Right lung (tissue), 5 donors: ENCODE measurements around the gene SLC35E1. TPM values are rescaled to one million over a fixed set of nuclear protein-coding genes. Genes with fewer than 3 reads are reported as not detected.
"Not testable (repeated sequence)": the region's sequence is repeated elsewhere in the genome, so short reads cannot be mapped to it uniquely, and the experiment has no call there.

Source experiments
- DNase-seq, 2 donors: peaks; one replicate each; pipeline ENCODE4 v3.0.0-alpha.2; 2013
- polyA plus RNA-seq, 5 donors: library from polyadenylated mRNA; unstranded; fragments of 120-200 nt; gene quantifications; one replicate each; pipeline versions ENCODE4 v1.2.1 to v1.2.3, GENCODE V29; 2013; ENCODE audit warnings: inconsistent platforms in 1 of 5, low replicate concordance in 1 of 5; ENCODE audit not compliant: insufficient read length in 5 of 5, insufficient read depth in 1 of 5

The SLC35E1 gene
- polyA plus RNA-seq, 5 donors, result 37.8 to 52.5 (median 43.5) TPM

- not testable (repeated sequence) for DNase-seq
These were observed 20.3 kb downstream of the SLC35E1 start for GRCh38 chr19:16551902-16552301.

DNA sequence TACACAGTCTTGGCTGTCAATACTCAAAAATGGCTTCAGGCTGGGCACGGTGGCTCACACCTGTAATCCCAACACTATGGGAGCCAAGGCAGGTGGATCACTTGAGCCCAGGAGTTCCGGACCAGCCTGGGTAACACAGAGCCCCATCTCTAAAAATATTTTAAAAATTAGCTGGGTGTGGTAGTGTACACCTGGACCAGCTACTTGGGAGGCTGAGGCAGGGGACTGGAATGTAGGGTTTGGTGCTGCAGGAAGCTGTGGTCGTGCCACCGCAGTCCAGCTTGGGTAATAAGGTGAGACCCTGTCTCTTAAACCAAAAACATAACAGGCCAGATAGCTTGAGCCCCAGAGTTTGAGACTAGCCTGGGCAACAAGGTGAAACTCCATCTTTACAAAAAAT, 23.3 kb downstream of the SLC35E1 start:
- DNase-seq, result no peak

DNA sequence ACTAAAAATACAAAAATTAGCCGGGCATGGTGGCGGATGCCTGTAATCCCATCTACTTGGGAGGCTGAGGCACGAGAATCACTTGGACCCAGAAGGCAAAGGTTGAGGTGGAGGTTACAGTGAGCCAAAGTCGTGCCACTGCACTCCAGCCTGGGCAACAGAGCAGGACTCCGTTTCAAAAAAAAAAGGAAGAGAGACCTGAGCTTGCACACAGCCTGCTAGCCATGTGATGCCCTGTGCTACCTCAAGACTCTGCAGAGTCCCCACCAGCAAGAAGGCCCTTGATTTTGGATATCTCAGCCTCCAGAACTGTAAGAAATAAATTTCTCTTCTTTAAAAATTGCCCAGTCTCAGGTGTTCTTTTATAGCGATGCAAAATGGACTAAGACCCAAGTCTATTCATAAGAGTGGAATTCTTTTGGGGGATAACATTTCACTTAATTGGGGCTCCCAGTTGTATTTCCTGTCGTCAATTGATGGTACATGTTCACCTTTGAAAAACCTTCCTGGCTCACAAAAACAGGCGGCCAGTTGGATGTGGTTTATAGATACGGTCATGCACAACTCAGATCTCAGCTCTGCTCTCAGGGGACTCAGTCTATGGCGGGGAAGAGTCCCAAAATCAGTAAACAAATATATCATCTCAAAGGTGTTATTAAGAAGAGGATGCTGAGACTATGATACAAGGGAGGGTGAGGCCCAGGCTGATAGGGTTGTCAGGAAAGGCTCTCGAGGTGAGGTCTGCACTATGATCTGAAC, 27.6 kb downstream of the SLC35E1 start:
- DNase-seq, result no peak

GRCh38 chr19:16543734-16544133, 28.5 kb downstream of the SLC35E1 start:
- DNase-seq, result not testable (repeated sequence)

DNA sequence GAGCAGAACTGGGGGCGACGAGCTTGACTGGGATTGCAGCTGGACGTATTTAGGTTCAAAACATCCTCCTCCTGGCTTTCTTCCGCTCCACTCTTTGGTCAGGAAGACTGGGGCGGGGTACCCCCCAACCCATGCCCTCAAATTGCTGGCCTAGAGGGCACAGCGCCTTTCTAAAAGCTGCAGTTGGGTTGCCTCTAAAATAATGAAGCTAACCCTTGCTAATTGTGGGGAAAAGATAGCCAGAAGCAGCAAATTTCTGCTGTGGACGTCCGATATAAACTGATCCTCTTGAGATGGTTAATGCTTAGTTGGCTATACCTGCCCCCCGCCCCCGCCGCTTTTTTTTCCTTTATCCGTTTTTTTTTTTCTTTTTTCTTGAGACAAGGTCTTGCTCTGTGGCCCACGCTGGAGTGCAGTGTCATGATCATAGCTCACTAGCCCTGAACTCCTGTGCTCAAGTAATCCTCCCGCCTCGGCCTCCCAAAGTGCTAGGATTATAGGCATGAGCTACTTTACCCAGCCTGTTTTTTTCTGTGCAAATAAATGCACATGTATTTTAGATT, 29.2 kb downstream of the SLC35E1 start:
- DNase-seq, result no peak

DNA sequence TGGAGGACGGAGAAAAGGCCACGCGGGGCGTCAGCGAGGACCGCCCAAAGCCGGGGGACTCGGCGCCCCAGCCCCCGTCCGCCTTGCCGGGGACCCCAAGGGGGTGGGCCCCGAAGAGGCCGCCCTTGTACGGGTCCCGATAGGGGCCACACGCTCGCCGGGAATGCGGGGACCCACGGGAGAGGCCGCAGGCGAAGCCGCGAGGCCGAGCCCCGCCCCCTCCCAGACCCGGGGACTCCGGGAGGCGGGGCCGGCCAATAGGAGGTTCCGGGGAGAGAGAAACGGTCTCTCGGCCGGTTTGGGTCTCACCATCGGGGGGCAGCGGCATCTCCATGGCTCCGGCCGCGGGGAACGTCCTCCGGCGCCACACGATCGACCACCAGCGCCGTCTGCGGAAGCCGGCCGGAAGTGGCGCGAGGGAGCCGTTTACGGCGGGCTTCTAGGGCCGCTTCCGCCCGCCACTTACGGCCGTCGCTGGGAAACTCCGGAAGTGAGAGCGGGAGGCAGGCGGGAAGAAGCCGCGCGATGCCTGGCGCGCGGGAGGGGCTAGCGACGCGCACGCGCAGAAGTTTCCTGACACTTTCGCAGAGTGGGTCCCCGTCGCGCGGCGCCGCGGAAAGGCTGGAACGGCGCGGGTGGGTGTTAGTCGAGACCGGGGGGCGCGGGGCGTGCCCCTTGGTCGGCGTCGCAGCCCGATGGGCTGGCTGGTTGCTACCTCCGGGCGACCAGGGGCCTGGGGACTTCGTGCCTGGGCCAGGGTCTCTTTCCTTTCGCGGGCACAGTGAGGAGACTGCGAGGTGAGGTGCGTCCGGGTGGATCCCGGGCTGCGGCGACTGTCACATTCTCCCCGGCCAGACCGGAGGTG, 29.9 kb downstream of the SLC35E1 start, which contains the start of gene CHERP:
TSS of gene CHERP (minus strand) at position 393 of the 865 bp plus-strand sequence. CDS start at position 334, 59 bp downstream.
- DNase-seq, result peak; percentile 93 to 94

- DNase-seq, result no peak
These were observed 30.6 kb downstream of the SLC35E1 start for GRCh38 chr19:16541526-16542044.

- DNase-seq, result no peak
These were observed 31.3 kb downstream of the SLC35E1 start for GRCh38 chr19:16540948-16541347.

GRCh38 chr19:16537111-16537510, 35.1 kb downstream of the SLC35E1 start:
- no peak for DNase-seq

DNA sequence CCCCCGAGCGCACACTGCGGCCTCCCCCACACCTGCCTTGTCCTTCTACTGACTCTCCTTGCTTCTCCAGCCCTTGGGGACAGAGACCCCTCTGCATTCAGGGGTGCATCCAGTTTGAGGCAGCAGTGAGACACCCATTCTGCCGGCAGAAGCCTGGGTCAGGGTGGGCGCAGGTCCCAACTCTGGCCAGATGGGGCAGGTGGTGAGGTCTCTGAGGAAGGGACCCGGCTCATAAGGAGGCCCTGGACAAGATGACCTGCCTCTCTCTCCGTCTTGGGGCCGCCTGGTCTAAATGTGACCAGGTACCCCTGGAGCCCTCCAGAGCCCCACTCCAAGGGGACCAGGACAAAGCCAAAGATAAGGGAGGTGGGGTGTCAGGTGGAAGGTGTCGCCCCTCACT, 36.1 kb downstream of the SLC35E1 start:
- DNase-seq, result no peak

GRCh38 chr19:16535381-16535780, 36.8 kb downstream of the SLC35E1 start:
- no peak for DNase-seq

GRCh38 chr19:16532440-16533234, 39.6 kb downstream of the SLC35E1 start:
- DNase-seq, result no peak

- no peak for DNase-seq
These were observed 40.9 kb downstream of the SLC35E1 start for GRCh38 chr19:16531380-16531669.

DNA sequence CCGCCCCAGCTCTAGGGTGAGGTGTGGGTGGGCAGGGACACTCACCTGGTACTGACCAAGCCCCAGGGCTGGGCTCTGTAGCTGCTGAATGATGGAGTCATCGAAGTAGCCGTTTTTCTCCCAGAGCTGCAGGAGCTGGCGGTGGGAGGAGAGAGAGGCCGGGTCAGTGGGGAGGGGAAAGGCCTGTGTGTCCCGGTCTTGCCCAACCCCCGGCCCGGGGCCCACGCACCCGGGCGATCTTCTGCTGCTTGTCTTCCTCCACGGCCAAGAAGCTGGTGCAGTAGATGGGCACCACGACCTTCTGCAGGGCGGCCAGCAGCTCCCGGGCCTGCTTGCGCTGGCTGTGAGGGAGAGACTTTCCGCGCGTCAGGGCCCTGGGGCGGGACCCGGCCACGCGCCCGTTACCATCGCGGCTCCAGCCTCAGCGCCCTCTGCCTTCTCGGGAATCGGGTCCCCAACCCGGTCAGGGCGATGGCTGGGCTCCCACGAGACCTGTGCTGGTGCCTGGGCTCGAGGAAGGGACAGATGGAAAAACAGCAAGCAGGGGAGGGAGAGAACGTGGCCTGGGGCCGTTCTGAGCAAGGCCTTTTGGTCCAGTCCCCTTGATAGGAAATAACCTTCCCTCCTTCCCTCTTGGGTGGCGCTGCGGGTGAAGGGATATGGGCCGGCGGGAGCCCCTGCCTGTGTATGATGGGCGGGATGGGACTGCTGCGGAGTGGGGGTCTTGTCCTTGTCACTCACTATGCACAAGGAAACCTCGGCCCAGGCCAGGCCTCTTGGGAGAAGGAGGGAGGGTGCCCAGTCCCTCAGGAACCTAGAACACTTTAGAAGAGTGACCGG, 41.5 kb downstream of the SLC35E1 start:
- DNase-seq, result no peak

DNA sequence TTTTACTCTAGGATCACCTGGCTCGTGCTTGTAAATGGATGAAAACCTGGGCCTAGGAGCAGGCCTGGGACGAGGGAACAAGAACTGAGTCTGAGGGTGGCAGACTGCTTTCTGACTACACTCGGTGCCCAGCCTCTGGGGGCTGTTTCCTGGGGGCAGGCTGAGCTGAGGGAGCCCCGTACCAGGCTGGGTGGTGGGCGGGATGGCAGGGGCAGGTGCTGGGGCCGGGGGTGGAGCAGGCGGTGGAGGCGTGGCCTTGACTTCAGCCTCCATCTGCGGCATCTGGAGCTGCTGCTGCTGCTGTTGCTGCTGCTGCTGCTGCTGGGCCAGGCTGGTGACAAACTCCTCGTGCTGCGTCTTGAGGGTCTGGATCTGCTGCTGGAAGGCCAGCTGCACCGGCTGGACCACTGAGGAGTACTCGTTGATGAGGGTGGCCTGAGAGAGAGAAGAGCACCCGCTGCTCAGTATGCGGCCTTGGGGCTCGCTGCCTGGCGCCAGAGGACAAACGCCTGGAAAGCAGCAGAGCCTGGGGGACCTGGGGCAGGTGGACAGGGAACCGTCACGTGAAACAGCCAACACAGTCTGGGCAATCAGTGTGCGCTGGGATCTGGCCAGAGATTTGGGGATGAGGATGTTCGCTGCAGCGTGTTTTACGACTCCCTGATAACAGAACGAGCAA, 42.6 kb downstream of the SLC35E1 start:
- no peak for DNase-seq

- no peak for DNase-seq
These were observed 44.2 kb downstream of the SLC35E1 start for GRCh38 chr19:16527971-16528521.

DNA sequence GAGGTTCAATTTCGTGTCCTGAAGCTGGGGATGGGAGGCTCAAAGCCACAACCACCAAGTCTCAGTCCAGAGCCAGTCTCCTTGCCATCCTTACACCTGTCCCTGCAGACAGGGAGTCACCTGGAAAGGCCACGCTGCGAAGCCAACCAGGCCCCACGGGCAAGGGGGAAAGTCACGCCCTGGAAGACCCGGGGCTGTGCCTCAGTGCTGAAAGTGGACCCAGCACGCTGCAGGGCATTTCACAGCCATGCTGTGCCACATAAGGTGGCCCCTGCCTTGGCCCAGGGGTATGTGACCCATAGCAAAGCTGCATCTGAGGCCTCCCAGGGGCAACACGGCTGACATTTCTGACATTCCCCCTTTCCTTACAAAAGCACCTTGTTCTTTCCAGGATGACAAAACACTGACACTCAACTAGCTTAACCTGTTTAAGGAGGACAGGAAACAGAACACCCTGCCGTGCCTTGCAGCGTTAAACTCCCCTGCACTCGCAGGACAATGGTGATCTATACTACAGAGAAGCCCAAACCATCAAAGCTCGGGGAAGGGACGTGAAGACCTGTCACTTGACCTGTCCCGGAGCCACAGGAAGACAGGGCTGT, 44.8 kb downstream of the SLC35E1 start:
- DNase-seq, result no peak

DNA sequence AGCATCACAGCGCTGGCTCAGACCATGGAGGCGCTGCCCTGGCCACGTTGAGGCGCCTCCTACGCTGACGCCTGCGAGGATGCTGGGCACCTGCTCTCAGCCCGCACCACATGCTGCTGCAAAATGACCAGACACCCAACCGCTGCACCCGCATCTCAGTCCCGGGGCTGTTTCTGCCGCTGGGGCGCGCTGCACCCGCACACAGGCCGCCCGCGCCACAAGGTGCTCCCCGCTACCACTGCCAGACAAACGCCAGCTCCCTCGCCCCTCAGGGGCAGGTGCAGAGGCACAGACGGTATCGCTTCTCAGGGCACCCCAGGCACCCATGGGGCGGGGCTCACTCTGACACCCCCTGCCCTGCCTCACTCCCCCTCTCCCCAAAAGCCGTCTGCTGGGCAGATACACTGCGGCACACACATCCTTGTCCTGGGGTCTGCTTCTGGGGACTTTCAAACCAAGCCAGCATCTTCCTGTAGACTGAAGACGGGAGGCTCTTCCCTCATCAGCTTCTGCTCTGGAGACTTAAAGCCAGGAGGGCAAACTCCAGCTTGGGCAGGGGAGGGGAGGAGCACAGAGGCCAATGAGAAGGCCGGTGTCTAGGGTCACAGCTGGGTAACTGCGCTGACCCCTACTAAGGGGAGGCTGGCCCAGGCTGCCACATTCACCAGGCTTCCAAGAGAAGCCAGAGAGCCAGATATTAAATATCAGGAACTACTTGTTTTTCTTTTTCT, 46.3 kb downstream of the SLC35E1 start:
- no peak for DNase-seq
